SH-SY5Y (cell line): ENCODE measurements around the gene CLIC5.

Source experiments
- GATA2 ChIP-seq: IDR thresholded peaks from 2 replicates; pipeline ENCODE4 v1.6.1; 2011; ENCODE audit warnings: mild to moderate bottlenecking, low read depth, low read length
- GATA3 ChIP-seq: IDR thresholded peaks from 2 replicates; pipeline ENCODE4 v1.6.1; 2011; ENCODE audit warnings: low read depth, mild to moderate bottlenecking, low read length, moderate library complexity

DNA sequence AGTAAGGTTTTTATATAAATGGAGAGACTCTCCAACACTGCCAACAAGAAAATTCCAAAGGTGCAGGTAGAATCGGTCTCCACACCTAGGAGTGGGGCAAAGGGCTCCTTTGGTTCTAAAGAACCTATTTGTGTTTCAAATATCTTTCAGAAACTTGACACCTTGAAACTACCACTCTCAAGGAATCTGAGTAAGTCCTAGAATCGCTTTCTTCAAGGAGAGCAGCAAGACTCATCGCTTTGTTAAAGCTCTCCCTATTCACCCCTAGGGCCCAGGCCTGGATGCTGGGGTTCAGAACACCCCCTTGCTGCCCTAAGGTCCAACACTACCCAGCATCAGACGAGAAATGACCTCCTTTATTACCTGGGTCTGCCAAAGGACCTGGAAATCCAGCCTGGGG is 2.0 kb downstream of the CLIC5 start:
- no peak for TF ChIP-seq GATA2
- no peak for TF ChIP-seq GATA3
